Measurements from ENCODE around the gene SERPINA3.
"Not testable (repeated sequence)": the region's sequence is repeated elsewhere in the genome, so short reads cannot be mapped to it uniquely, and the experiment has no call there.

Gene SERPINA3

GRCh38 chr14:94586635-94587034, 25.6 kb upstream of the SERPINA3 start:
- no peak for DNase-seq

GRCh38 chr14:94588311-94588710, 23.9 kb upstream of the SERPINA3 start:
- DNase-seq = no peak

GRCh38 chr14:94591073-94591472, 21.1 kb upstream of the SERPINA3 start:
- no peak for DNase-seq

- DNase-seq = no peak
Observed at GRCh38 chr14:94591871-94592270, 20.3 kb upstream of the SERPINA3 start.

GRCh38 chr14:94592457-94592856, 19.7 kb upstream of the SERPINA3 start:
- no peak for DNase-seq

- DNase-seq = no peak
Observed at GRCh38 chr14:94593376-94593748, 18.8 kb upstream of the SERPINA3 start.

GRCh38 chr14:94593749-94594431, 18.3 kb upstream of the SERPINA3 start:
- DNase-seq = no peak

GRCh38 chr14:94594441-94594840, 17.8 kb upstream of the SERPINA3 start:
- DNase-seq = no peak

- no peak for DNase-seq
Observed at GRCh38 chr14:94595912-94596311, 16.3 kb upstream of the SERPINA3 start.

- DNase-seq = no peak
Observed at GRCh38 chr14:94596361-94596760, 15.8 kb upstream of the SERPINA3 start.

- no peak for DNase-seq
Observed at GRCh38 chr14:94597788-94598187, 14.4 kb upstream of the SERPINA3 start.

GRCh38 chr14:94598506-94598815, 13.7 kb upstream of the SERPINA3 start:
- no peak for DNase-seq

GRCh38 chr14:94598816-94599655, 13.2 kb upstream of the SERPINA3 start:
- no peak for DNase-seq

GRCh38 chr14:94599656-94600004, 12.6 kb upstream of the SERPINA3 start:
- DNase-seq = no peak

GRCh38 chr14:94600148-94600545, 12.0 kb upstream of the SERPINA3 start:
- no peak for DNase-seq

- no peak for DNase-seq
Observed at GRCh38 chr14:94601884-94602391, 10.3 kb upstream of the SERPINA3 start.

GRCh38 chr14:94602722-94603121, 9.5 kb upstream of the SERPINA3 start:
- no peak for DNase-seq

GRCh38 chr14:94605361-94605760, 6.8 kb upstream of the SERPINA3 start:
- DNase-seq = no peak

GRCh38 chr14:94608966-94609365, 3.2 kb upstream of the SERPINA3 start:
- DNase-seq = not testable (repeated sequence)

GRCh38 chr14:94611179-94611578, 1.0 kb upstream of the SERPINA3 start:
- DNase-seq = no peak

- DNase-seq = no peak
Observed at GRCh38 chr14:94612580-94613554, 676 bp downstream of the SERPINA3 start.

- no peak for DNase-seq
Observed at GRCh38 chr14:94613720-94614644, 1.8 kb downstream of the SERPINA3 start.
